Frontal cortex (tissue), 4 donors: ENCODE measurements around the gene MEX3A. TPM values are rescaled to one million over a fixed set of nuclear protein-coding genes. Genes with fewer than 3 reads are reported as not detected.

Experiments
- DNase-seq, 2 donors: peaks; one replicate each; pipeline ENCODE4 v3.0.0; 2012; ENCODE audit warnings: low spot score in 2 of 2
- FAIRE-seq: peaks from 2 replicates; lab custom pipeline; 2012; peaks lifted over from hg19 to GRCh38; lab: Jason Lieb, UNC
- total RNA-seq: library from RNA; depleted of rRNA; stranded (reverse); fragments of >200 nt; gene quantifications from one replicate; pipeline ENCODE4 v1.2.3, GENCODE V29; 2014
- donor health status: control.
- donor health status: control.
- donor health status: control.

The MEX3A gene
- total RNA-seq, 1 donor from 2014 or later, result 43.2 TPM

- DNase-seq (no peak), FAIRE-seq (no peak)
Measured at GRCh38 chr1:156067262-156067661, 15.0 kb downstream of the MEX3A start.

DNA sequence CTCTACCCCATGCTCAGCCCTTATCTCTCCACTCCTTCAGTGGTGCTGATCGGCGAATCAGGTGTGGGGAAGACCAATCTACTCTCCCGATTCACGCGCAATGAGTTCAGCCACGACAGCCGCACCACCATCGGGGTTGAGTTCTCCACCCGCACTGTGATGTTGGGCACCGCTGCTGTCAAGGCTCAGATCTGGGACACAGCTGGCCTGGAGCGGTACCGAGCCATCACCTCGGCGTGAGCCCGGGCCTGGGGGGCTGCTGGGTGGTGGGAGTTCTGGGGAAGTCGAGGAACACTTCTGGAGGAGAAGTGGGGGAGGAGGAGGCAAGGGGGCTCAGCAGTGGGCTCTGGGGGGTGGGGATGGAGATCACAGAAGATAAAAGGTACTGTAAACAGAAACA, 16.4 kb downstream of the MEX3A start:
- no peak for FAIRE-seq

DNA sequence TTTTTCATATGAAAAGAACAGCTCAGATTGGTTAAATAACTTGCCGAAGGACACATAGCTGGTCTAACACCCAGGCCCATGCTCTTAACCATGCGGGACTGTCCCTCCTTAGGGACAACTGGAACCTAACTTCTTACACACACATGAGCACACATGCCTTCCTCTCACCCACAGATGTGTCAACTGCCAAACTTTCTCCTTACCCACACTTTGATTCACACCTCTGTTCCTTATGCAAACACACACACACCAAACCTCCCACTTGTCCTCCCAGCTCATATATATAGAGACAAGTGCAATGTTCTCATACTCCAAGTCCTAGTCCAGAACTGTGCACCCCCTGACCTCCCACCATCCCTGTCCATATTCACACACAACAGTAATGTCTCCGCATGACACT, 17.1 kb downstream of the MEX3A start:
- DNase-seq (no peak), FAIRE-seq (no peak)

More for the DNA sequence above, 16.4 kb downstream of the MEX3A start:
- DNase-seq, result no peak

DNA sequence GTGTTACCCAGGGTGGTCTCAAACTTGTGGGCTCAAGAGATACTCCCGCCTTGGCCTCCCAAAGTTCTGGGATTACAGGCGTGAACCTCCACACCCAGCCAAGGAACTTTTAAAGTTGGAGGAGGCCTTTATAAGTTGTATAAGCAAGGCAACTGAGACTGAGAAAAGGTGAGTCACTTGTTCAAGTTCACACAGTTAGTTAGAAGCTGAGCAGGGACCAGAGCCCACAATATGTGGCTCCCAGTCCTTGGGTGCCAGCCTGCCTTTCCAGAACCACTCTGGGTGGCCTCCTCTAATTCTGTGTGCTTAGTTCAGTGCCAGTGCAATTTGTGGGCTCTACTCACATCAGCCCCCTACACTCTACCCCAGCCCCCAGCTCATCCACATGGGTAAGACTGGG, 17.6 kb downstream of the MEX3A start:
- no peak for DNase-seq
- no peak for FAIRE-seq

DNA sequence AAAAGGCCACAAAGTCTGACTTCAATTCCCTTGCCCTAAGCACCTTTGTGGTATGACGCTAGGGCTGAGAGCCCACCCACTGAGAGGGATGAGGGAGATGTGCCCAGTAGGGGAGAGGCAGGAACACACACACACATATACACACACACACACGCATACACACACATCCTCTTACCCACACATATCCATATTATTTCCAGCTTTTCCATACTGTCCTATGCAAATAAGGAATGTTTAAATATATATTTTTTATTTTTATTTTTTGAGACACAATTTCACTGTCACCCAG, 18.3 kb downstream of the MEX3A start:
- FAIRE-seq (no peak), DNase-seq (no peak)

DNA sequence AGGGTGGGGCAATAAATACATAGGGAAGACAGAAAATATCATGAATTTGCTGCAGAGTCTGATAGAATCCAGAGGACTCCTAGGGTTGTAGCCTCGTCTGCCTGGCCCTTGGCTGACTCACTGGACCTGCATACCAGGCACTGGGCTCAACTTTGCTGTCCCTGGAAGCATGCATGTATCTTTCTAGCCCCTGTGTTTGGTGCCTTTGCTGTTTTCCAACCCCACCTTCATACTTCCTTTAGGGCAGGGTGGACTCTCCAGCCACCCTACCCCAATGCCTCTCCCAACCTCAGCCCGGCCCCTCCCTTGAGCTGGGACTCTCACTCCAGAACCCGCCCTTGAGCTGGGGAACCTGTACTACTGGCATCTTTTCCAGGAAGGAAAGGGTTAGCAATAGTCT, 20.1 kb downstream of the MEX3A start:
- no peak for DNase-seq
- FAIRE-seq, result no peak

- DNase-seq, result no peak
- no peak for FAIRE-seq
Measured at GRCh38 chr1:156060937-156061636, 21.2 kb downstream of the MEX3A start, which contains the start of gene RAB25. TSS of gene RAB25 (plus strand) at chr1:156061160. CDS start at chr1:156061401, 241 bp downstream.

GRCh38 chr1:156056326-156056849, 25.9 kb downstream of the MEX3A start:
- no peak for DNase-seq
- no peak for FAIRE-seq

GRCh38 chr1:156055281-156056048, 26.8 kb downstream of the MEX3A start:
- DNase-seq (no peak), FAIRE-seq (no peak)

DNA sequence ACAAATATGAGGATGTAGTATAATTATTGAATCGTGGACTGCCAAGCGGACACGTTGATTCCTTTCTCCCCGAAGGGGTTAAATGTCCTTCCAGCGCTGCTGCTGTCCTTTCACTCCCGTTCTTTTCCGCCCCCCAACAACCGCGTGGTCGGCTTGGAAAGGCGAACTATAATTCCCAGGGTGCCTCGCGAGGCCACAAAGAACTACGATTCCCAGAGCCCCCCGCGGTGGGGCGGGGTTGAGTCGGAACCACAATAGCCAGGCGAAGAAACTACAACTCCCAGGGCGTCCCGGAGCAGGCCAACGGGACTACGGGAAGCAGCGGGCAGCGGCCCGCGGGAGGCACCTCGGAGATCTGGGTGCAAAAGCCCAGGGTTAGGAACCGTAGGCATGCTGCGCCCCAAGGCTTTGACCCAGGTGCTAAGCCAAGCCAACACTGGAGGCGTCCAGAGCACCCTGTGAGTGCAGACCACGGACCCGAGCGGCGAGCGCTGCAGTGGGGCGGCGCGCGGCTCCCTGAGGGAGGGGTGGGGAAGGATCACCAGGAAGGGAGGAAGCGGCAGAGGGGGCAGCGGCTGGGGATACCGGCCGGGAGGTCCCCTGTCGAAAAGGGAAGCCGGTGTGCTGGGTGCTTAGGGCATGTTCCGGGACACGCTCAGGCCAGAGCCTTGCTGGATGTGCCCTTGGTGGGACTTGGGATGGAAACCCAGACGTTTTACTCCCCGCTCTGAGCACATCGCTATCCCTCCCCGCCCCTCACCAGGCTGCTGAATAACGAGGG, 27.6 kb downstream of the MEX3A start, which contains the start of gene LAMTOR2:
LAMTOR2 (plus strand) TSS at position 283 of the 781 bp plus-strand sequence; CDS start at position 391, 108 bp downstream.
- DNase-seq (peak; percentile 97), FAIRE-seq (no peak)

DNA sequence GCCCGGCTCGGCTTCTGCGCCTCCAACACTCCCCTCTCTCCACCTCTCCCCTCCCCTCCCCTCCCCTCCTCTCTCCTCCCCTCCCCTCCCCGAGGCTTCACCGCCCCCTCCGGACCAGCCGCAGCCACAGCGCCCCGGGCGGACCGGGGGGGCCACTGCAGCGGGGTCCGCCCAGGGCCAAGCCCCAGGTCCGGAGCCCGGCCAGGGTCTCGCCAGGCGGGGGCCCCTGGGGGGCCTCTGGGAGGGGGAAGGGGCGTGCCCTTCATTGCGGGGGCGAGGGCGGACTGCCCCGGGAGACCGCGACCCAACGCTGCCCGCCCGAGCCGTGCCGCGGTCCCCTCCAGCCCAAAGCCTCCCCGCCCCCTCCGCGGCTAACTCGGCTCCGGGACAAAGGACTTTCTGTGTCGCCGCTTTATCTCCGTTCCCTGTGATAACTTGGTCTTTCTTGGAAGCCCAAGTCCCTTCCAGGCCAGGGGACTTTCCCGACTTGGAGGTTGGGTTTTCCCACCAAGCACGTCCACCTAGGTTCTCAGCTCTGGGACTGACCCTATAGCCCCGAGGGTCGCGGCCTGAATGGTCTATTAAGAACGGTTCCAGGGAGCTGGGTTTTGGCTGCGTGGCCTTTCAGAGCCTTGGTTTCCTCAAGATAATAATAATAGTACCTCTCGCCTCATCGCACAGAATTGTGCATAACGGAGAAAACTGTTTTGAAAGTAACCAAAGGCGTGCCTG, 28.3 kb downstream of the MEX3A start, which contains the start of gene UBQLN4:
UBQLN4 (minus strand) TSS at position 31 of the 732 bp plus-strand sequence. CDS start 97 bp downstream, outside the sequence.
- FAIRE-seq (no peak), DNase-seq (peak; percentile 88 to 93)

DNA sequence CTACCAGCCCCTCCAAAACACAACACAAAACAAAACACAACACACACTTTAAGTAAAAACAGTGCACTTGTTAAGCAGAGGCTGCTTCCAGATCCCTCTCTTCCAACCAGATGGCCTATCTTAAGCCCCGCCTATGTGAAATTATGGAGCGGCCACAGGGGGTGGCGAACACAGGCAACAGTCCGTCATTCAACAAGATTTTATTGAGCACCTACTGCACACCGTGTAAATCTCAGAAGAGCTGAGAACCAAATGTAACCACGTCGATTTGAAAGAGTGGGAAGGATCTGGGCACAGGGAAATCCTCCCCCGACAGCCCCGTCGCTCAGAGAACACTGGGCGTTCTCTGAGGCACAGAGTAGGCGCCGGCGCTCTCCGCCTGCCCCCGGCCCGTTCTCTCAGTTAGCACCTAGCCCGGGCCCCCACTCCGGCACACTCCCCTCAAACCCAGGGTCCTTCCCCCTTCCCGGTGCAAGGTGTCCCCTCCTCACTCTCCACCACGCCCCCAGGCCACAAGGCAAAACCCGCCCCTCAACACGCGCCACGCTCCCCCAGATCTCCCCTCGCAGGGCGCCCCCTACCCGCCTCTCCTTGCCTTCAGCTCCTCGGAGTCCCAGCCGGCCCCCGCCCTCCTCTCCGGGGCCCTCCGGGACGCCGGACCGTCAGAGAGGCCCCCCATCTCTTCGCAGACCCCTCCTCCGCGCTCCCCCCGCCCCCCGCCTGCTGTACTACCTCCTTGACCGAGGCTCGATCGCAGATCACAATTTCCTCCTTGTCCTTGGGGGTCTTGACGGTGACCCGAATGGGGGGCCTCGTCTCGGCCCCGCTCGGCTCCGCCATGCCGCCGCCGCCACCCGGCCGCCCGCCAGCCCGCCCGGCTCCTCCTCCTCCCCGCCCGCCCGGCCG, 29.1 kb downstream of the MEX3A start:
- FAIRE-seq (no peak), DNase-seq (peak; percentile 55 to 64)

GRCh38 chr1:156051011-156051725, 31.1 kb downstream of the MEX3A start:
- no peak for FAIRE-seq

GRCh38 chr1:156050376-156050775, 31.9 kb downstream of the MEX3A start:
- DNase-seq (peak in 1 of 2 donors; percentile 40), FAIRE-seq (no peak)

More at GRCh38 chr1:156051011-156051725, 31.1 kb downstream of the MEX3A start:
- DNase-seq, result no peak

GRCh38 chr1:156048663-156049258, 33.5 kb downstream of the MEX3A start:
- DNase-seq (no peak), FAIRE-seq (no peak)

GRCh38 chr1:156045076-156045475, 37.2 kb downstream of the MEX3A start:
- DNase-seq, result no peak
- no peak for FAIRE-seq

- DNase-seq, result no peak
- FAIRE-seq, result no peak
Measured at GRCh38 chr1:156042828-156043227, 39.4 kb downstream of the MEX3A start.
